A375 (cell line): ENCODE results near the gene LUC7L. TPM values are rescaled to one million over a fixed set of nuclear protein-coding genes. Genes with fewer than 3 reads are reported as not detected.

Experiments
- small RNA-seq: library from RNA; depleted of rRNA; stranded (forward); fragments of <200 nt; gene quantifications from one replicate; pipeline ENCODE3, GENCODE V24; 2014
- total RNA-seq: library from RNA; depleted of rRNA; stranded (reverse); fragments of >200 nt; shearing (Covaris generic); gene quantifications from 2 replicates; pipeline ENCODE4 v1.2.3, GENCODE V29; 2014; rRNA removed

The LUC7L gene, protein sequence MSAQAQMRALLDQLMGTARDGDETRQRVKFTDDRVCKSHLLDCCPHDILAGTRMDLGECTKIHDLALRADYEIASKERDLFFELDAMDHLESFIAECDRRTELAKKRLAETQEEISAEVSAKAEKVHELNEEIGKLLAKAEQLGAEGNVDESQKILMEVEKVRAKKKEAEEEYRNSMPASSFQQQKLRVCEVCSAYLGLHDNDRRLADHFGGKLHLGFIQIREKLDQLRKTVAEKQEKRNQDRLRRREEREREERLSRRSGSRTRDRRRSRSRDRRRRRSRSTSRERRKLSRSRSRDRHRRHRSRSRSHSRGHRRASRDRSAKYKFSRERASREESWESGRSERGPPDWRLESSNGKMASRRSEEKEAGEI
- 53.1 and 65.3 TPM in 2 replicates for total RNA-seq

GRCh38 chr16:228852-229730 is at the start of gene LUC7L:
LUC7L (minus strand) TSS chr16:229449; CDS start chr16:229339, 110 bp downstream.

GRCh38 chr16:275786-276232 is 46.6 kb upstream of the LUC7L start, which contains the start of gene RGS11:
RGS11 (minus strand) TSS chr16:275944; CDS start chr16:275911, 33 bp downstream.

GRCh38 chr16:234468-235305 is 5.4 kb upstream of the LUC7L start, which contains the start of gene FAM234A:
FAM234A (plus strand) TSS chr16:234821; CDS start chr16:254414, 19,593 bp downstream.

GRCh38 chr16:180101-180675 is 49.1 kb downstream of the LUC7L start, which contains the start of gene HBQ1:
HBQ1 (plus strand) TSS chr16:180459; CDS start chr16:180487, 28 bp downstream.

GRCh38 chr16:176477-177382 is 52.5 kb downstream of the LUC7L start, which contains the start of gene HBA1:
HBA1 (plus strand) TSS chr16:176680; CDS start chr16:176717, 37 bp downstream.

GRCh38 chr16:172374-172941 is 56.8 kb downstream of the LUC7L start, which contains the start of gene HBA2:
HBA2 (plus strand) TSS chr16:172876; CDS start chr16:172913, 37 bp downstream.

GRCh38 chr16:165539-166374 is 63.5 kb downstream of the LUC7L start, which contains the start of gene HBM:
HBM (plus strand) TSS chr16:165978; CDS start chr16:165998, 20 bp downstream.

DNA sequence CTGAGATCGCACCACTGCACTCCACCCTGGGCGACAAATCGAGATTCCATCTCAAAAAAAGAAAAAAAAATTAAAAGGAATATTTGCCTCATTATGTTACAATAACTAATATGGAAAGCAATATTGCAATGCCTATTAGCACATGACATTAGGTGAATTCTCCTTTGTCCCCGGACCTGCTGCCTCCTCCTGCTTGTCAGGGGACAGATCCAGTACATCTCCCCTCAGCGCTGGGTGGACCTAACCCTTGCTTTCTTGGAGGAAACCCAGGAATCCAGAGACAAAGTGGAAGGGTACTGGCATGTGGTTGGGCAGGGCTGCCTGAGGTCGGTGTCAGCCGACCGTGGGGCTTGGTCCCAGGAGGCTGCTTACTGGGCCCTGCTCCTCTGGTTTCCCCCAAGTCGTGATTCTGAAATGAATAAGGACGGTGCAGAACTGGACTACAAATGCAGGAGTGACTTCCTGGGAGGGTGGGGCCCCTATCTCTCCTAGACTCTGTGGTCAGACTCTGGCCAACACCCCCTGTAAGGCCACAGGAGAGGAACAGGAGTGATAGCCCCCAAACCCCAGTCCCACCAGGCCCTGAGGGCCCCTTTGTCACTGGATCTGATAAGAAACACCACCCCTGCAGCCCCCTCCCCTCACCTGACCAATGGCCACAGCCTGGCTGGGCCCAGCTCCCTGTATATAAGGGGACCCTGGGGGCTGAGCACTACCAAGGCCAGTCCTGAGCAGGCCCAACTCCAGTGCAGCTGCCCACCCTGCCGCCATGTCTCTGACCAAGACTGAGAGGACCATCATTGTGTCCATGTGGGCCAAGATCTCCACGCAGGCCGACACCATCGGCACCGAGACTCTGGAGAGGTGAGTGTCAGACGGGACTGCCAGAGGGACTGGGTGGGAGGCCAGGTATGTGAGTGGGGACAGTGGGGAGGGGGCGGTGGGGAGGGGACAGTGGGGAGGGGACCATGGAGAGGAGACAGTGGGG is 76.8 kb downstream of the LUC7L start, which contains the start of gene HBZ:
HBZ (plus strand) TSS at position 504 of the 988 bp plus-strand sequence; CDS start at position 770, 266 bp downstream.

Small RNA genes within 50 kb of the gene (small RNA-seq; reads per million reads assigned to genes)
- not detected for gene RF00019

Other genes starting within 250 kb of the LUC7L start
- 23.0 and 24.0 TPM in 2 replicates for gene POLR3K, start 175.8 kb downstream of the LUC7L start, total RNA-seq
- 46.9 and 54.2 TPM in 2 replicates for gene SNRNP25, start 175.6 kb downstream of the LUC7L start, total RNA-seq
- gene RHBDF1, start 156.8 kb downstream of the LUC7L start, total RNA-seq = 66.0 and 88.3 TPM in 2 replicates
- 233 and 337 TPM in 2 replicates for gene MPG, start 151.2 kb downstream of the LUC7L start, total RNA-seq
- gene NPRL3, start 90.8 kb downstream of the LUC7L start, total RNA-seq = 13.2 and 14.9 TPM in 2 replicates
- not detected in 2 replicates for gene HBZ, start 76.8 kb downstream of the LUC7L start, total RNA-seq
- gene HBM, start 63.5 kb downstream of the LUC7L start, total RNA-seq = not detected in 2 replicates
- not detected in 2 replicates for gene HBA2, start 56.6 kb downstream of the LUC7L start, total RNA-seq
- gene HBA1, start 52.8 kb downstream of the LUC7L start, total RNA-seq = not detected in 2 replicates
- gene HBQ1, start 49.0 kb downstream of the LUC7L start, total RNA-seq = not detected in 2 replicates
- gene FAM234A, start 5.4 kb upstream of the LUC7L start, total RNA-seq = 58.9 and 70.9 TPM in 2 replicates
- 0.04 and 0.08 TPM in 2 replicates for gene RGS11, start 46.5 kb upstream of the LUC7L start, total RNA-seq
- 3.2 and 4.5 TPM in 2 replicates for gene ARHGDIG, start 51.1 kb upstream of the LUC7L start, total RNA-seq
- 0.41 and 0.88 TPM in 2 replicates for gene PDIA2, start 53.7 kb upstream of the LUC7L start, total RNA-seq
- gene AXIN1, start 123.3 kb upstream of the LUC7L start, total RNA-seq = 36.7 and 40.2 TPM in 2 replicates
- gene MRPL28, start 141.1 kb upstream of the LUC7L start, total RNA-seq = 248 and 271 TPM in 2 replicates
- 25.1 and 44.4 TPM in 2 replicates for gene PGAP6, start 152.5 kb upstream of the LUC7L start, total RNA-seq
- 226 and 246 TPM in 2 replicates for gene NME4, start 167.8 kb upstream of the LUC7L start, total RNA-seq
- gene DECR2, start 172.4 kb upstream of the LUC7L start, total RNA-seq = 18.3 and 25.2 TPM in 2 replicates
- 20.9 and 24.1 TPM in 2 replicates for gene RAB11FIP3, start 196.2 kb upstream of the LUC7L start, total RNA-seq